HG02943 (cell line): ENCODE data around the gene TMEM266.

Experiments
- ATAC-seq: cut with Tn5 transposase; IDR thresholded peaks from one replicate; pipeline ENCODE4 v1.9.1; 2021; ENCODE audit warnings: mild to moderate bottlenecking, low read depth, moderate library complexity; ENCODE audit not compliant: unreplicated experiment

Gene TMEM266

DNA sequence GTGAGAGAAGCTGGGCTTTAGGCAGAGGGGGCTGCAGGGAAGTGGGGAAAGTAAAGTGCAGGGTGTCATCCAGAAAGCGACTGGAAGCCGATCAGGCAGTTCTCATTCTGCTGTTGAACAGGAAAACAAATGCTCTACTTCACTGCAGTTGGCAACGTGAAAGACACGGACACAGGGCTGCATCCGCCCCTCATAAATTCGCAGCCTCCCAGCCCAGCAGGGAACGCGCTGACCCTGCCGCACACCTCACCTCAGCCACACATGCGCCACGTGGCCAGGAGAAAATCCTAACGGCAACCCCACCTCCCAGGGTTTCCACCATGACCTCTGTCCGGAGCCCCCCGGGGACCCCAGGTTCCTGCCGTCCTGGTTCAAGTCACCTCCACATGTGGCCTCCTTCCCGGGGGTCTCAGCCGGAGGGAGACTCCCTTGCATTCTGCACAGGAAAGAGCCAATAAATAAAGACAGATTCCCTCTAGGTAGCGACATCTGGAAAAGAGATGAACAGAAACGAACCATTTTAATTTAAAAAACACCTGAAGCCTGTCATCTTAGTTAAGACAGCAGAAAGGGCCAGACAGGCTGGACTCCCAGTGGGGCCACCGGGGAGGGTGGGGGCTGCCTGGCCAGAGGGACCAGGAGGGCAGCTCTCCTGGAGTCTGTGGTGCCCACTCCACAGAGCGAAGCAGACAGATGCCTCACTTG is 118.7 kb downstream of the TMEM266 start:
- ATAC-seq: no peak

DNA sequence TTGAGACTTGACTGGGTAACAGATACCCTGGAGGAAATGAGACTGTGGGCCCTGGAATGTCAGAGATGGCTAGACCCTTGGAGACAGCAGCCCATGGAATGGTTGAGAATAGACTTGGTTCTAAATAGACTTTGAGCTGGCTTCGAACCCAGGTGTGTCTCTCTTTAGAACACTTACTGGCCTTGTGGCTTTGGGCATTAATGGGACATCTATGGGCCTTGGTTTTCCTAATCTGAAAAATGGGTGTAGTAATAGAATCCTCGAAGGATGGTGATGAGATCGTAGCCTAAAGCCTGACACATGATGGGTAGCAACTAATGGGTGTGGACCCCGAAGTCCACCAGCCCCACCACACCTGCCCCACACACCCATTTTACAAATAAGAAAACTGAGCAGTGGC is 119.2 kb downstream of the TMEM266 start:
- no peak for ATAC-seq

DNA sequence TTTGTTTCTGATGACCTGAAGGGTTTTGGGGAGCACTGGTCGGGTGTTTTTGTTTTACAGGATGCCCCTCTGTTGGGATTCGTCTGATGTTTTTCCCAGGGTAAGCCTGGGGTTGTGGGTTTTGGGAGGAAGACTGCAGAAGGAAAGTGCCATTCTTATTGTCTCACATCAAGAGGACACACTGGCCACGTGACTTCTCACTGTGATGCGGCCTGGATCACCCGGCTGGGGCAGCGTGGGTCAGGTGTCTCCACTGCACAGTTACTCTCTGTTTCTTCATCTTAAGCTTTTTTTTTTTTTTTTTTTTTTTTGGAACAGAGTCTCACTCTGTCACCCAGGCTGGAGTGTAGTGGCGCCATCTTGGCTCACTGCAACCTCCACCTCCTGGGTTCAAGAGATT is 120.5 kb downstream of the TMEM266 start:
- no peak for ATAC-seq

DNA sequence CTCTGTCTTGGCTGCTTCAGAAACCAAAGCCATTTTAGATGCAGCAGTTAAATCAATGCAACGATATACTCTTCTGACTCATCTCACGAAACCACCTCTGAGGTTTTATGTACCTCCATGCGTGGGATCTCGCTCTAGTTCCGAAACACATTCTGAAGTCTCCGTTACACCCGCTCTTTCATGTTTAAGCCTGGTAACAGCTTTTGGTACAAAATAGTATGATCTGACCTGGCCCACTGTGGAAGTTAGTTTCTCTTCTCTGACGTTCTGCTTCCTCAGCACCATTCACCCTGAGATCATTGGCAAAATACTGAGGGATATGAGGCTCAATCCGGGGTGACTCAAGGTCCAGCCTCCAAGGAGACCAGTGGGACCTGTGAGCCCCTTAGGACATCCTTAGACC is 121.9 kb downstream of the TMEM266 start:
- no peak for ATAC-seq

DNA sequence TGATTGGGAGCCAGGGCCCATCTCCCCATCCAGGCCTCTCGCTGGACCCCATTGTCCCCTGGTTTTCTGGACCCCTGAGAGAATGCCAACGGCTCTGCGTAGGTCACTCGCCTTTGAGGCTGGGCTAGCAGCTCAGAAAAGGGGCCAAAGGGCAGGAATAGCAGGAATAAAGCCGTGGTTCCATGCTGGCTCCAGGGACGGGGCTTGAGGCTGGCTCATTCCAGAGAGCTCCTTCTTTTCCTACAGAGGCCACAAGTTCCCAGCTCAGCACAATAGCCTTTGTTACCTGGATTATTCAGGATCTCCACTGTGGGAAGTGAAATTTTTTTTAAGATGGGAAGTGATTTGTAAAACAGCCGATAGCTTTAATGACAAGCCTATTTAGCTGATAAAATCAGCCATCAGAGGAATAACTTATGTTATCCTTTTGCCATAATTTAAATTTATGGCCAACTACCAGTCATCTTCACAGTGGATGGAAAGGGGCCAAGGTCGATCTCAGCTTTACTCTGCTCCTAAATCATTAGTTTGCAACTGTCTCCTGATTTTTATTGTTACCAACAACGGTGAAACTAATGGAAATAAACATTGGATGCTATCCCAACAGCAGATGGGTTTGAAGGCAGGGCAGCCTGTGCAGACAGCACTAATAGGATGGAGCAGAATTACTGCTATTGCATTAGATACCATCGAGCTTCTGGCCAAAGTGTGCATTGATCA is 124.3 kb downstream of the TMEM266 start:
- no peak for ATAC-seq

DNA sequence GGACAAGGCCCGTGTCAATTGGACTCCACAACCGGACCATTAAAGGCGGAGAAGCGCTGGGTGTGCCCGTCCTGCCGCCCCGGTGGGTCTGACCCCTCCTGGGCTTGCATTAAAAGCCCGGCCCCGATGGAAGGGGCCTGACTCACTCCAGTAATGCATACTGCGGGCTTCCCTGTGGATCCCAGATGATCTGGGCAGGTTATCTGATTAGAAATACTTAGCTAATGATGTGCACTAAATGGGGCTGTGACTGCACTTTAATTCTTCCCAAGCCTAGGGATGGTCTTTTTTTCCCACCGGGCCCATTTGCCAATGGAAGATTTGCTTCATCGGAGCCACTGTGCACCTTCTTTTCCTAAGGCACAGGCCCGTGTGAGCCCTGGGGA is 124.9 kb downstream of the TMEM266 start:
- ATAC-seq: no peak

DNA sequence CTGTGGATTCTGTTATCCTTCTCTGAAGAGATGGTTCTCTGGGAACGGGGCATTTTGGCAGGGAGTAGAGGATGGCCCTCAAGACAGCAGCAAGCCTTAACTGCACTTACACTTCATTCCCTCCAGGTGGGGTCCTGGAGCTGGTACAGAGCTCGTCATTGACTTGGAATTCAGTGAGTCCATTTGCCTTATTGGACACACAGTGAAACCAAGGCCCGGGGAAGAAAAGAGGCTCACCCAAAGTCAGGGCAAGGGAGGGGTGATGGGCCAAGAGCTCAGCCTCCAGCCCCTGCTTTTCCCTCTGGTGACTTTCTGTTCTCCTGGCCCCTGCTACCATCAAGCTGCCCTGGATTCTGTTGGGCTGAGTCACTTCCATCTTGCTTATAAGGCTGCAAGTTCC is 125.9 kb downstream of the TMEM266 start:
- ATAC-seq: no peak

DNA sequence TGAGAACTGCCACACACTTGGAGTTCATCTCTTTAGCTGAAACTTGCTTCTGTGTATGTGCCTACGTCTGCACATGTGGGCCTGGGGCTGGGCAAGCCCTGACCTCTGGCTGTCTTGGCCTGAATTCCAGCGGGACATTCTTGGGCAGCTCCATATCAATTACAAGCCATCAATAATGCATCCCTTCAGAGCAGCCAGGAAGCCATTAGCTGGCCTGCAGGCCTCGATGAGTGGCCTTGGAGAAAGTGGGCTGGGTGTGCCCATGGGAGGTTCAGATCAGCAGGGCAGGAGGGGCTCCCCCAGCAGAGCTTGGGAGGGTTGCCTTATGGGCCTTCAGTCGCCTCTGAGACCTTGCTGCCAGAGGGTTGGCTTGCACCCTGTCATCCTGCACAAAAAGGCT is 127.4 kb downstream of the TMEM266 start:
- no peak for ATAC-seq

DNA sequence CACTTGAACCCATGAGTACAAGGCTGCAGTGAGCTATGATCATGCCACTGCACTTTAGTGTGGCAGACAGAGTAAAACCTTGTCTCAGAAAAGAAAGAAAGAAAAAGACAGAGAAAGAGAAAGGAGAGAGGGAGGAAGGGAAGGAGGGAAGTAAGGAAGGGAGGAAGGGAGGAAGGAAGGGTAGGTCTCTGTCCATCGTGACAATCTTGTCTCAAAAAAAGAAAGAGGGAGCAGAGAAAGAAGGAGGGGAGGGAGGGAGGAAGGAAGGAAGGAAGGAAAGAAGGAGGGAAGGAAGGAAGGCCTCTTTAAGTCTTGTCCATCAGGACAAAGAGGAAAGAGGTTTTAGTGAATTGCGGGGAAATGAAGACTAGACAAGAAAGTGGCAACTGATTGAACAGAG is 129.3 kb downstream of the TMEM266 start:
- ATAC-seq: no peak

DNA sequence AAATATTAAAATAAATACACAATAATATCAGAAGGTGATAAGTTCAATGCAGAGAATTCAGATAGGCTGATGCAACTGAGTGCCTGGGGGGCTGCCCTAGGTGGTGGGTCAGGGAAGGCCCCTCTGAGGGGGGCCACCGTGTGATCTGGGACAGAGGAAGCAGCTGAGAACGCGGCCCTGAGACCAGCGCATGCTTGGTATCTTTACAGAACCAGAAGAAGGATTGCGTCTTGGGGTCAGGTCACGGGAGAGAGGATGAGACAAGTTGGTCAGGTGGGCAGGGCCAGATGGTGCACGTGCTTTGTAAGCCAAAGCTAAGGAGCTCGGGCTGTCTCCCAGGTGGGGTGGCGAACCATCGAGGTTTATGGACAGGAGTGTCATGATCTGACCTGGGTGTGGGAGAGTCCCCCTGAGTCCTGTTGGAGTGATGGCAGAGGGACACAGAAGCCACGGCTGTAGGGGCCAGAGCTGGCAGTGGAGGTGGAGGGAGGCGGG is 130.3 kb downstream of the TMEM266 start:
- no peak for ATAC-seq

DNA sequence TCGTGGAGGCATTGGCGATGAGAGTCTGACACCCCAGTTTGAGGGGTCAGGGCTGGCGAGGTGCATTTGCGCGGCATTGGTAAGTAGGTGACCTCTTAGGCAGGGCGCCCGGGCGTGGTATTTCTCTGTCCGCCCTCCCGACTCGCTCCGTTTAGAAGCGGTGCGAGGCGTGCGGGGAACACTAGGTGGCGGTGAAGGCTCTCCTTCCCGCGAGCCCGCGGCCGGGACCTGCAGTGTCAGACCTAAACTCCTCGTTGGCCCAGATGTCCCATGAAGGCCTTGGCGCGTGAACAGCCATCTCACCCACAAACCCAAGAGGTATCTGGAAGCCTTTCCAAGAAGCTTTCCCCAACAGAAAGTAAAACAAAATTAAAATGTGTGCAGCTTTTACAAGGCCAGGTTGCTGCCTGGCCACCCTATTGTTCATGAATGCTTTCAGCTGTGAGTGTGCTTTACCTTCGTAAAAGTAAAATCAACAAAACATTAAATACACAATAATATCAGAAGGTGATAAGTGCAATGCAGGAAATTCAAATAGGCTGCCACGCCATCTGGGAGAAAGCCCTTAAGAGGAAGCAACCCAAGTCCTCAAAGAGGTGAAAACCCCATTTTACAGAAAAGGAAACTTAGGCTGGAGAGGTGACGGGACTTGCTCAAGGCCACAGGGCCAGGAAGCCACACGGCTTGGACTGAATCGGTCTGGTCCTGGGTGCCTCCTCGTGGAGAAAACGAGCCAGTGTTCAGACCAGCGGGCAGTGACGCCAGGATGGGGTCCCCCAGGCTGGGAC is 131.2 kb downstream of the TMEM266 start:
- peak; percentile 77 for ATAC-seq

DNA sequence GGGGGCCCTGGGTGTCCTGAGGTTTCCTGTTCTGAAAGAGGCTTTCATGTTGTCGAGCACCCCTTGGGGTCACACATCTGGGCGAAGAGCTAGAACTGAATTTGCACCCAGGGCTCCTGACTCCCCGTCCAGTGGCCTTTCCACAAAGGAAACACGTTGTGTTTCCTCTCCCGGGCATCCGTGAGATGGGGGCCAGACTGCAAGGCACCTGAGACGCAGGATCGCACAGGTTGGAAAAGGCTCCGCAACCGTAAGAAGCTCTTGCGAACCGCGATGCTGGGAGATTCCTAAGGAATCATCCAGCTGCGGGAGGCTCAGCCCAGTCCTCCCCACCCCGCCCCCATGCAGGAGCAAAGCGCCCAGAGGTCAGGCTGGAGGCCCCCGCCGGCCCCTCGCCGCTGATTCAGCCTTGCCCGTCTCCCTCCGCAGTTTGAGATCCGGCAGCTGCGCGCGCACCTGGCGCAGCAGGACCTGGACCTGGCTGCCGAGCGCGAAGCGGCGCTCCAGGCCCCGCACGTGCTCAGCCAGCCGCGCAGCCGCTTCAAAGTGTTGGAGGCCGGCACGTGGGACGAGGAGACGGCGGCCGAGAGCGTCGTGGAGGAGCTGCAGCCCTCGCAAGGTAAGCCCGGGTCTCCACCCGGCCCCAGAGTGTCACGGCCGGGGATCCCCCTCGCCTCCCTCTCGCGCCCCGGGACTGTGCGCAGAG is 131.9 kb downstream of the TMEM266 start:
- no peak for ATAC-seq

DNA sequence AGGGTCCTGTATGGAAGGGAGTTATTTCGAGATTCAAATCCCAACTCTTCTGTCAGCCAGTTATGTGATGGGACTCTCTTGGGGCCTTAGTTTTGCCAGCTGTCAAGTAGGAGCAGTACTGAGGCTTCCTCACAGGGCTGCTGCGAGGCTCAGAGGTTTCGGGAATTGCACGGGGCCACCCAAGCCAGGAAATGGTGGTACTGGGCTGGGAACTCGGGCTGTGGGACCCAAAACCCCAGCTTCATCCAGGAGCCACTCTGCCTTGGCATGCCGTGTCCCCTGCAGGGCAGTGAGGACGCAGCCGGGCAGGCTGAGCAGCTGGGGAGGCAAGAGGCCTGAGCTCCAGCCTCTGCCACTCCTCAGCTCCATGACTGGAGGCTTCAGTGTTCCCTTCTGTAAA is 132.9 kb downstream of the TMEM266 start:
- no peak for ATAC-seq

DNA sequence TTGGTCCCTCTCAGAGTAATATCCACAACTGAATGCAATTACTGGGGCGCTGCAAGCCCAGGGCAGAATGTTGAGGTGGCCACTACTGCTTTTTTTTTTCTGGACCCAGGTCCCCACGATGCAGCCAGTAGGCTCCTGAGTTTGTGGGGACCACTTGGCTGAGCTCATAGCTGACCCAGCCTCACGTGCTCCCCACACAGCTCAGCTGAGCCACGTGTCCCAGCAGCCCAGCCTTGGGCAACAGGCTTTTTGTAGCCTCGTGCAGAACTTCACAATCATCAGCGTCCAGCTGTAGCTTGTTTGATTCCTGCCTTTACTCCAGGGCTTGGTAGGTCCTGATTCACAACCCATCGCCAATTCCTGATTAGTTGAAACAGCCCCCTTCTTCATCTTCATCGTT is 134.1 kb downstream of the TMEM266 start:
- ATAC-seq: no peak

DNA sequence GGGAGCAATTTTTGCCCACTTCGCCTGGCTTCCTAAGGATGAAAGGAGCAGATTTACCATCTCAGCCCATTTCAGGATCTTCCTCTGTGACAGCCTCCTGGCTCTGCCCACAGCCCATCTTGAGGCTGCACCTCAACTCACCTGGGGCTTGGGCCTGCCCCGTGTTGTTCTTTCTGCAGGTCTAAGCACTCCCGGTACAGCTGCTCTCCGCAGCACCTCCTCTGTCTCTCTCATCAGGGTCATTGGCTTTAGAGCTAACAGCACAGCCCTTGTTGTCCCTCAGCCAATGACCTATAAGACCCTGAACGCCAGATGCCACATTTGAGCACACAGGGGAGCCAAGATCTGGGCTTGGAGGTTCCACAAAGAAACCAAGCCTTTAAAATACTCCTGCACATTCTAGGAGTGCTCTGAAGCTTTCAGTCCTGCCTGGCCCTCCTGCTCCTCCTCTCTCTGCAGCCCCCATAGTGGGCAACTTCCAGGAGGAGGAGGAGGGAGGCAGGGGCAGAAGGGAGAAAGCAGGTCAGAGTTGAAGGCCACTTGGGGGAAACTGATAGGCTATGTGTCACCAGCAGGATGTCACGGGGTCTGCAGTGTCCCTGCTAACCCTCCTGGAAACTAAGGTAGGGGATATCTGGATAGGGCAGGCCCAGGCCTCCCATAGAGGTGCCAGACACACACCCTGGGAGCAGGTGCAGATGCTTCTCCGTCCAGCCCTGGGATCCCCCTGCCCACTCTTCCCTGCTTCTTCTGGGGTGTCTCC is 135.9 kb downstream of the TMEM266 start:
- ATAC-seq: no peak

DNA sequence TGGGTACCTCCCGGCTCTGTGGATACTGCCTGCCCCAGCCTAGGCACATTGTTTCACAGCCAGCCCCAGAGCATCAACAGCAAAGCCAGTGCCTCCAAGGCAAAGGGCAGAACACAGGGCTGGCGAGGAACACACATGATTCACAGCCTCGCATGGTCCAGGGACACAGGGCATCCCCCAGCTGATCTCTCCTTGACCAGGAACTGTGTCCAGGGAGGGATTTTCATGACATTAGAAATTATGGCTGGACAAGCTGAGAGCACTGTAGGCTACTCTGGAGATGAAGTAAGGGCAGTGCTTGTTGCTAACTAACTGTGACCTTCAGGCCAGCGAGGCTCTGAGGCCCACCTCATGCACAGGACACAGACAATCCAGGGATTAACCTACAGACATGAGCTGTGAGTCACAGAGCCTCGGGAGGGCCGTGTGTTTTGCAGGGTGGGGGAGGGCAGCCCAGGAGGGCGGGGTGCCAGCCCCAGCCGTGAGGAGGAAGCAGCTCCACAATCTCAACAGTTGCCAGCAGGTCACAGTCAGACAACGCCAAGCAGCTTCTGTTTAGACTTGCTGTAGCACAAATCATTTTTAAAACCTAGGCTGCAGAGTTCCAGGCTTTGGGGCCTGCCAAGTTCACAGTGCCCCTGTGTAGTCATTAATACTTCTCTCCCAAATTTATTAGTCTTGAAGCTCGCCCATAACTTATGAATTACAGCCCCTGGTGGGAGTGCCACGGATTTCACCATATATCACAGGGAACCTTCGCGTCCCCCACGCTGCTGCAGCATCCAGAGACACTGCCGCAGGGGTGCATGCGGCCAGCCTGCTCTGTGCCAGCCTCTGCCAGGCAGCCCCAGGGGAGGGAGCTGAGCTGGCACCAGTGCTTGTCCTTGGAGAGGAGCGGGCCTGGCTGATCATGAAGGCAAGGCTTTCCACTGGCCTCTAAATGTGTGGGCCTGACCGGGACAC is 136.8 kb downstream of the TMEM266 start:
- ATAC-seq: no peak

DNA sequence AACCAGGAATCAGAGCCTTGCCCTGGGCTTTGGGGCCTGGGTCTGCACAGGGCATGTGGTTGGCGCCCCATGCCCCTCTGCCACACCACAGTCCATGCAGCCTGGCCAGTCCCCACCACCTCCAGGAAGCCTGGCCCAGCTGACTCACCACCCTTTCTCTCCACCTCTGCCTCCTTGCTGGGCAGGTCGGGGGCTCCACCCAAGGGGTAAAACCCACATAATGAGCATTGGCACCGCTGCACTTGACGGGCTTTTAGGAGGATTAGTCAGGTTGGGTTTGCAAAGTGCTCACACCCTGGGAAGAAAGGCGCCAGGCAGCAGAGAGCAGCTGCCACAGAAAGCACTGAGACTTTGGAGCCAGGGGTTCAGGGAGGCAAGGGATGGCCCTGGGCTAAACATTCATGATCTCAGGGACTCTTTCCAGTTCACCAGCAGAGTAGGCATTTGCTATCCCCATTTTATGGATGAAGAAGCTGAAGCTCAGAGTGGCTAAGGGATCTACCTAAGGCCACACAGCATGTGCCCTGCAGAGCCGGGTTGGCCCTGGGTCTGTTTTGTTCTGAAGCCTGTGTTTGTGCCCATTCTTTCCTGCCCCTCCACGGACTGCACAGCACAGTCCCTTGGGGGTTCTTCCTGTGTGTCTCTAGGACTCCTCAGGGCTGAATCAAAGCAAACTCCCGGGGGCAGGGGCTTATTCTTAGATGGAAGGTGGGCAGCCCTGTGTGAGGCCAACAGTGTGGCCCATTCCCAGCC is 138.1 kb downstream of the TMEM266 start:
- no peak for ATAC-seq

DNA sequence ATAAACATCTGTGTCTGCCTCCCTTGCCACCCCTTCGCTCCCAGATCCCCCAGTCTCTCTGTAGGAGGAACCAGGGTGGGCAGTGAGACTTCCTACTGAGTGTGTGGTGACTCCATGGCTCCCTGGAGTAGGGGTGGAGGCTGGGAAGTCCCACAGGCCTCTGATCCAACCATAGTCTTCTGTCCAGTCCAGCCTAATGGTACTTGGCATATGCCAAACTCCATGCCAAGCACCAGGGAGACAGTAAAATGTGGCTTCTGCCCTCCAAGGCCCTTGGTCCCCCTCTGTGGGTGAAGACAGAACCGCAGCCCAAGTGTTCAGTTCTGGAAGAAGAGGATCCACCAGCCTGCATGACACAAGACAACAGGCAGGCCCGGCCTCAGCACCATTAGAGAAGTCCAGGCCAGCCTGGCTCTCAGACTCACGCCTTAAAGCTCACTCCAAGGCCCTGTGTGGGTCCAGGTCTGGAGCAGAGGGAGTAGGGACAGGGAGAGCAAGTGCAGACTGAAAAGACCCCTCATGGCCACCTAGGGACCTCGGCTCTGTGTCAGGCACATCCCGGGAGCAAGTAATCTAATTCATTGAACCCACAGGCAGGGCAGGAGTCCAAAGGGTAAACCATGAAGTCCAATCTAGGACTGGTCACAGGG is 138.8 kb downstream of the TMEM266 start:
- ATAC-seq: no peak
